ENCODE measurements around the gene XYLT1.

Gene XYLT1

GRCh38 chr16:17053536-17054160 lies 417.1 kb downstream of the XYLT1 start:
- no peak for DNase-seq (ENCODE audit: low read depth in 2 of 2)
